Measurements from ENCODE around the gene SOX18. TPM values are rescaled to one million over a fixed set of nuclear protein-coding genes. Genes with fewer than 3 reads are reported as not detected.
A peak's percentile ranks its signal among the peaks of the same experiment; 100 is the strongest.

Gene SOX18
- total and polyA plus RNA-seq, 2 of the 13 experiments (the other 11 are each of a cell fraction or from before 2014, with no cell fraction given) = 1.6 to 1.9 TPM

DNA sequence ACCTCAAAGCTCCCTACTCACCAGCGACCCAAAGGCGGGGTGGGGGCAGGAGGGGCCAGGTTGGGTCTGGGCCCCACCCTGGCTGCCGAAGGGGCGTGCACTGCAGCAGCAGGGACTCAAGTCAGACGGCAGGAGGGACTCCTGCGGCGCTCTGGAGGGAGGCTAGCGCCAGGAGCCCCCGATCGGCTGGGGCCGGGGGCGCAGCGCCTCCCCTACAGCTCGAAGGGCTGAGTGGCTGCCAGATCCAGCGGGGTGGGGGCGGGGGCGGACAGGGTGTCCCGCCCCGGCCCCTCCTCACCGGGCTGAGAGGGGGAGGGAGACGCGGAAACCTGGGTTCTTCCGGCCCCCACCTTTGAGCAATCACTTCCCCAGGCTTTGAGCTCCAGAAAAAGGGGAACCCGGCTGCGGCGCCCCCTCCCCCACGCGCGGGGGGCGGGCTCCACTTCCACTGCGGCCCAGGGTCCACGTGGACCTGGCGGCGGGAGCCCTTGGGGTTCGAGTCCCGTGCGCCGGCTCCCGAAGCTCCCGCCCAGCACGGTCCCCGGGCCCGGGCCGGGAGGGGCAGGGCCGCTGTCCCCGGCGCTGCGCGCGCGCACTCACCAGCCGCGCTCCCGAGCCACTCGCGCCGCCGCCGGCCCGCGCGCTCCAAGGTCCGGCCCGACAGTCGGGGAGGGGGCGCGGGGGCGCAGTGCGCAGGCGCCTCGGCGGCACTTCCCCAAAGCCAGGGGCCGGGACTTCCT lies 30.0 kb upstream of the SOX18 start, which contains the start of gene RGS19 (continued):
- TF ChIP-seq, protein P1, sequence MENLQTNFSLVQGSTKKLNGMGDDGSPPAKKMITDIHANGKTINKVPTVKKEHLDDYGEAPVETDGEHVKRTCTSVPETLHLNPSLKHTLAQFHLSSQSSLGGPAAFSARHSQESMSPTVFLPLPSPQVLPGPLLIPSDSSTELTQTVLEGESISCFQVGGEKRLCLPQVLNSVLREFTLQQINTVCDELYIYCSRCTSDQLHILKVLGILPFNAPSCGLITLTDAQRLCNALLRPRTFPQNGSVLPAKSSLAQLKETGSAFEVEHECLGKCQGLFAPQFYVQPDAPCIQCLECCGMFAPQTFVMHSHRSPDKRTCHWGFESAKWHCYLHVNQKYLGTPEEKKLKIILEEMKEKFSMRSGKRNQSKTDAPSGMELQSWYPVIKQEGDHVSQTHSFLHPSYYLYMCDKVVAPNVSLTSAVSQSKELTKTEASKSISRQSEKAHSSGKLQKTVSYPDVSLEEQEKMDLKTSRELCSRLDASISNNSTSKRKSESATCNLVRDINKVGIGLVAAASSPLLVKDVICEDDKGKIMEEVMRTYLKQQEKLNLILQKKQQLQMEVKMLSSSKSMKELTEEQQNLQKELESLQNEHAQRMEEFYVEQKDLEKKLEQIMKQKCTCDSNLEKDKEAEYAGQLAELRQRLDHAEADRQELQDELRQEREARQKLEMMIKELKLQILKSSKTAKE (CRISPR knock-in tag; IDR thresholded peaks at IDR 0.05; ENCODE audit: borderline replicate concordance) = 0 out of 2 replicates have a peak, but pooled peaks have one; percentile 38
- no peak; the same call in 1 of the 2 replicates for TF ChIP-seq ZNF350 (CRISPR knock-in tag; IDR thresholded peaks at IDR 0.05; ENCODE audit: borderline replicate concordance, low read depth)
- 0 out of 2 replicates have a peak, but pooled peaks have one; percentile 26 for TF ChIP-seq ZNF83 (CRISPR knock-in tag; IDR thresholded peaks at IDR 0.05; ENCODE audit: borderline replicate concordance)
- TF ChIP-seq SMAD3 (CRISPR knock-in tag; IDR thresholded peaks at IDR 0.05) = no peak
- no peak for TF ChIP-seq ZNF256 (CRISPR knock-in tag; conservative IDR thresholded peaks at IDR 0.05)
- TF ChIP-seq ZKSCAN5 (CRISPR knock-in tag; IDR thresholded peaks at IDR 0.05) = no peak
- 0 out of 4 replicates have a peak, but pooled peaks of 1 of the 2 experiments have one; percentile 9 for TF ChIP-seq REST (IDR thresholded peaks at IDR 0.05; ENCODE audit: borderline replicate concordance in 1 of 2, low read depth in 1 of 2, low read length in 2 of 2)
- TF ChIP-seq, protein P2, sequence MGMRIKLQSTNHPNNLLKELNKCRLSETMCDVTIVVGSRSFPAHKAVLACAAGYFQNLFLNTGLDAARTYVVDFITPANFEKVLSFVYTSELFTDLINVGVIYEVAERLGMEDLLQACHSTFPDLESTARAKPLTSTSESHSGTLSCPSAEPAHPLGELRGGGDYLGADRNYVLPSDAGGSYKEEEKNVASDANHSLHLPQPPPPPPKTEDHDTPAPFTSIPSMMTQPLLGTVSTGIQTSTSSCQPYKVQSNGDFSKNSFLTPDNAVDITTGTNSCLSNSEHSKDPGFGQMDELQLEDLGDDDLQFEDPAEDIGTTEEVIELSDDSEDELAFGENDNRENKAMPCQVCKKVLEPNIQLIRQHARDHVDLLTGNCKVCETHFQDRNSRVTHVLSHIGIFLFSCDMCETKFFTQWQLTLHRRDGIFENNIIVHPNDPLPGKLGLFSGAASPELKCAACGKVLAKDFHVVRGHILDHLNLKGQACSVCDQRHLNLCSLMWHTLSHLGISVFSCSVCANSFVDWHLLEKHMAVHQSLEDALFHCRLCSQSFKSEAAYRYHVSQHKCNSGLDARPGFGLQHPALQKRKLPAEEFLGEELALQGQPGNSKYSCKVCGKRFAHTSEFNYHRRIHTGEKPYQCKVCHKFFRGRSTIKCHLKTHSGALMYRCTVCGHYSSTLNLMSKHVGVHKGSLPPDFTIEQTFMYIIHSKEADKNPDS (CRISPR knock-in tag; IDR thresholded peaks at IDR 0.05) = no peak
- peak; percentile 32; the same call in 1 of the 2 replicates for TF ChIP-seq MAX (IDR thresholded peaks at IDR 0.05)
- TF ChIP-seq U2AF1 (optimal IDR thresholded peaks at IDR 0.05; ENCODE audit: low read depth, low read length) = peak; percentile 10
- 0 out of 2 replicates have a peak, but pooled peaks have one; percentile 62 for TF ChIP-seq ZNF724P (CRISPR knock-in tag; IDR thresholded peaks at IDR 0.05; ENCODE audit: borderline replicate concordance)
- TF ChIP-seq, protein P3, sequence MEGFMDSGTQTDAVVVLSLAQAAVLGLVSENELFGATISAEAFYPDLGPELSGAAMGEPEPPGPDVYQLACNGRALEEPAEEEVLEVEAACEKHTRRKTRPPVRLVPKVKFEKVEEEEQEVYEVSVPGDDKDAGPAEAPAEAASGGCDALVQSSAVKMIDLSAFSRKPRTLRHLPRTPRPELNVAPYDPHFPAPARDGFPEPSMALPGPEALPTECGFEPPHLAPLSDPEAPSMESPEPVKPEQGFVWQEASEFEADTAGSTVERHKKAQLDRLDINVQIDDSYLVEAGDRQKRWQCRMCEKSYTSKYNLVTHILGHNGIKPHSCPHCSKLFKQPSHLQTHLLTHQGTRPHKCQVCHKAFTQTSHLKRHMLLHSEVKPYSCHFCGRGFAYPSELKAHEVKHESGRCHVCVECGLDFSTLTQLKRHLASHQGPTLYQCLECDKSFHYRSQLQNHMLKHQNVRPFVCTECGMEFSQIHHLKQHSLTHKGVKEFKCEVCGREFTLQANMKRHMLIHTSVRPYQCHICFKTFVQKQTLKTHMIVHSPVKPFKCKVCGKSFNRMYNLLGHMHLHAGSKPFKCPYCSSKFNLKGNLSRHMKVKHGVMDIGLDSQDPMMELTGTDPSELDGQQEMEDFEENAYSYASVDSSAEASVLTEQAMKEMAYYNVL (CRISPR knock-in tag; IDR thresholded peaks at IDR 0.05; ENCODE audit: borderline replicate concordance) = no peak; the same call in 1 of the 2 replicates
- TF ChIP-seq IKZF1 (IDR thresholded peaks at IDR 0.05) = no peak
- no peak for TF ChIP-seq HOXD1 (CRISPR knock-in tag; IDR thresholded peaks at IDR 0.05)
- TF ChIP-seq, protein P4, sequence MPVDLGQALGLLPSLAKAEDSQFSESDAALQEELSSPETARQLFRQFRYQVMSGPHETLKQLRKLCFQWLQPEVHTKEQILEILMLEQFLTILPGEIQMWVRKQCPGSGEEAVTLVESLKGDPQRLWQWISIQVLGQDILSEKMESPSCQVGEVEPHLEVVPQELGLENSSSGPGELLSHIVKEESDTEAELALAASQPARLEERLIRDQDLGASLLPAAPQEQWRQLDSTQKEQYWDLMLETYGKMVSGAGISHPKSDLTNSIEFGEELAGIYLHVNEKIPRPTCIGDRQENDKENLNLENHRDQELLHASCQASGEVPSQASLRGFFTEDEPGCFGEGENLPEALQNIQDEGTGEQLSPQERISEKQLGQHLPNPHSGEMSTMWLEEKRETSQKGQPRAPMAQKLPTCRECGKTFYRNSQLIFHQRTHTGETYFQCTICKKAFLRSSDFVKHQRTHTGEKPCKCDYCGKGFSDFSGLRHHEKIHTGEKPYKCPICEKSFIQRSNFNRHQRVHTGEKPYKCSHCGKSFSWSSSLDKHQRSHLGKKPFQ (CRISPR knock-in tag; IDR thresholded peaks at IDR 0.05; ENCODE audit: insufficient replicate concordance) = no peak

All from HepG2 (cell line).